T-cell (primary cell): ENCODE data around the gene EMP1. TPM values are rescaled to one million over a fixed set of nuclear protein-coding genes. Genes with fewer than 3 reads are reported as not detected.
A peak's percentile ranks its signal among the peaks of the same experiment; 100 is the strongest.

Experiments used
- ATAC-seq, 4 experiments: fragments of 200-7000 bp in 3 of 4; fragments of 150-1000 bp in 1 of 4; cut with Tn5 transposase; replicated peaks in 1 of 4; 1 replicate in 3 of 4; 2 replicates in 1 of 4; pipeline ENCODE4 v1.10.0; 2021; ENCODE audit warnings: moderate library complexity in 3 of 4, mild to moderate bottlenecking in 2 of 4, moderate number of reproducible peaks in 1 of 4
- CTCF ChIA-PET, 2 donors: fragments of 300-600 bp; sonication (Branson Sonifier 250); formaldehyde crosslinking; loops; one replicate each; lab custom pipeline; 2022; ENCODE audit warnings: antibody characterized with exemption in 2 of 2; lab: Charles Lee
- POLR2A ChIA-PET, 2 donors: fragments of 300-600 bp; sonication (Branson Sonifier 250); formaldehyde crosslinking; loops; one replicate each; lab custom pipeline; 2022; ENCODE audit warnings: antibody characterized with exemption in 2 of 2; lab: Charles Lee
- DNase-seq, 35 experiments: peaks; one replicate each; pipeline versions ENCODE4 v3.0.0 to v3.0.0-alpha.2; 2013 to 2023
- H3K27ac ChIP-seq: one replicate; pipeline ENCODE4 v1.5.1; 2013; ENCODE audit warnings: low read length
- H3K27me3 ChIP-seq, 2 experiments: replicated peaks in 1 of 2; 1 replicate in 1 of 2; 2 replicates in 1 of 2; pipeline versions ENCODE4 v1.6.1 to v1.7.0; 2013; ENCODE audit warnings: low read length in 1 of 2, mixed read lengths in 1 of 2; ENCODE audit not compliant: control insufficient read depth in 2 of 2, insufficient read depth in 2 of 2; ENCODE audit errors: extremely low read depth in 1 of 2
- H3K36me3 ChIP-seq, 2 donors: 1 replicate in 1 of 2; 2 replicates in 1 of 2; pipeline versions ENCODE4 v1.6.1 to v1.7.0; 2013; ENCODE audit warnings: low read length in 1 of 2; ENCODE audit not compliant: control insufficient read depth in 2 of 2, insufficient read depth in 1 of 2; ENCODE audit errors: extremely low read depth in 1 of 2
- H3K4me1 ChIP-seq, 2 experiments: 1 replicate in 1 of 2; 2 replicates in 1 of 2; pipeline versions ENCODE4 v1.6.1 to v1.7.0; 2013; ENCODE audit warnings: low read length in 2 of 2, mixed read lengths in 1 of 2; ENCODE audit not compliant: insufficient read depth in 2 of 2, control insufficient read depth in 1 of 2; ENCODE audit errors: extremely low read depth in 1 of 2
- H3K4me3 ChIP-seq, 2 donors: 1 replicate in 1 of 2; 2 replicates in 1 of 2; pipeline versions ENCODE4 v1.5.1 to v1.7.0; 2013; ENCODE audit warnings: mild to moderate bottlenecking in 2 of 2, low read length in 1 of 2, moderate library complexity in 1 of 2; ENCODE audit not compliant: control insufficient read depth in 1 of 2; ENCODE audit errors: extremely low read depth in 1 of 2
- H3K9me3 ChIP-seq: 2 replicates; pipeline ENCODE4 v1.7.0; 2013
- H3K27ac Mint-ChIP-seq, 2 donors: one replicate each; pipeline ENCODE4 v1.8.0; 2020 to 2021; ENCODE audit warnings: mild to moderate bottlenecking in 2 of 2, mixed read lengths in 2 of 2
- H3K27me3 Mint-ChIP-seq, 2 donors: one replicate each; pipeline ENCODE4 v1.8.0; 2021 to 2022; ENCODE audit warnings: mixed read lengths in 2 of 2
- H3K36me3 Mint-ChIP-seq: one replicate; pipeline ENCODE4 v1.8.0; 2021; ENCODE audit warnings: mixed read lengths
- H3K4me1 Mint-ChIP-seq, 3 donors: one replicate each; pipeline ENCODE4 v1.8.0; 2020 to 2022; ENCODE audit warnings: mixed read lengths in 3 of 3, mild to moderate bottlenecking in 1 of 3
- H3K4me3 Mint-ChIP-seq, 3 donors: one replicate each; pipeline ENCODE4 v1.8.0; 2020 to 2022; ENCODE audit warnings: mild to moderate bottlenecking in 3 of 3, mixed read lengths in 3 of 3, moderate library complexity in 3 of 3
- H3K9me3 Mint-ChIP-seq, 3 donors: one replicate each; pipeline ENCODE4 v1.8.0; 2020 to 2022; ENCODE audit warnings: mixed read lengths in 3 of 3
- WGBS: methylation state at CpG from one replicate; pipeline ENCODE4 v1.1.5; 2013; ENCODE audit warnings: missing lambda C conversion rate; ENCODE audit not compliant: insufficient coverage; 5-methylcytosine and 5-hydroxymethylcytosine counted together
- total RNA-seq, 35 experiments: library from RNA in 6 of 35; stranded (reverse) in 6 of 35; fragments of 120-200 nt in 1 of 35; gene quantifications; one replicate each; pipeline versions ENCODE4 v1.2.1 to v1.2.4 and lab custom pipeline; 2013 to 2026

Gene EMP1
- total RNA-seq, 5 donors from 2014 or later (not counting 1 experiment from before 2014, with no cell fraction given), result 1.4 to 5.4 (median 2.8) TPM

DNA sequence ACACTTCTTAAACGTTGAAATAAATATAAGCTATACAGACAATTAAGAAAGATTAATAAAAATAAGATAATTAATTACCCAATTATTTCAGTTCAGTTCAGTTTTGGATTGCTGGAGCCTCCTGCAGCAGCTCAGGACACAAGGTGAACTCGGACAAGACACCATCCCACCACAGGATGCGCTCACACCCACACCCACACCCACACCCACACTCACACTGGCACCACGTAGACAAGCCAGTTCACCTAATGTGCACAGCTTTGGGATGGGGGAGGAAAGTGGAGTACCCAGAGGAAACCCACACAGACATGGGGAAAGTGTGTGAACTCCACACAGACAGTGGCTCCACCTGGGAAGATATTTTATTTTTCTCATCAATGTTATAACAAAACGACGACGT lies 32.1 kb downstream of the EMP1 start:
- ChIA-PET CTCF (no interaction called here), POLR2A (interaction anchor here in 1 of 2 donors (0.6 kb wide), 1 partner anchor 295 kb away, joined by 3 read pairs; no protein-coding TSS in a partner anchor)
- ATAC-seq (no peak), DNase-seq (no peak)
- H3K4me1 ChIP-seq, result no peaks in the 10 kb centered on the region
- H3K4me3 Mint-ChIP-seq, result no peak overlapping the region
- H3K27me3 Mint-ChIP-seq, result peaks cover 26 to 29% of the 10 kb centered on the region in 2 donors
- no peaks in the 10 kb centered on the region for H3K36me3 Mint-ChIP-seq
- H3K36me3 ChIP-seq, result no peaks in the 10 kb centered on the region
- H3K27me3 ChIP-seq, result peaks cover 0 to 2% of the 10 kb centered on the region in 2 experiments
- H3K4me3 ChIP-seq, result no peak overlapping the region
- no peaks in the 10 kb centered on the region for H3K9me3 ChIP-seq
- WGBS, result no CpG with 5 or more reads among the region's 7 CpGs
- H3K4me1 Mint-ChIP-seq, result no peaks in the 10 kb centered on the region
- peaks cover 0 to 4% (median 0%) of the 10 kb centered on the region in 3 donors for H3K9me3 Mint-ChIP-seq
- no peak overlapping the region for H3K27ac ChIP-seq
- H3K27ac Mint-ChIP-seq, result no peak overlapping the region

DNA sequence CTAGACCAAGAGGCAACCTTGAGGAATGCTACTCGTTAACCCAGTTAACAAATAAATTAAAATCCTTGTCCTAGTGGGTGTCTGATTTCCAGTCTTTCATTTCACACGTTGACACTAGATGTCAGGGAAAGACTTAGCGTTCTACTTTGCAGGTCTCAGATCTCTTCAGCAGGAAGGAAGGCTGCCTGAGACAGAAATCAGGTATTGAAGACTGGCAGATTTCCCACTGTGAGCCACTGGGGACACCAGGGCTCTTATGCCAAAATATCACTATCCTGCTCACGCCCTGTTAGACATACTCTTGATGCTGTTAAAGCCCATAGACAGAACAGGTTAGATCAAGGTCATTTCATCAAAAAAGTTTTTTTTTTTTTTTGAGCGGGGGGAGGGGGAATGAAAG lies 33.0 kb downstream of the EMP1 start:
- CTCF ChIA-PET, result no interaction called here
- no peak for DNase-seq
- Histone ChIP-seq H3K27me3 (peaks cover 0 to 2% of the 10 kb centered on the region in 2 experiments), H3K27ac (no peak overlapping the region), H3K36me3 (no peaks in the 10 kb centered on the region), H3K9me3 (no peaks in the 10 kb centered on the region), H3K4me1 (no peaks in the 10 kb centered on the region), H3K4me3 (no peak overlapping the region)
- WGBS, result 70% methylated on average over 2 of the region's 5 CpGs
- Mint-ChIP-seq H3K27me3 (peaks cover 21 to 26% of the 10 kb centered on the region in 2 donors), H3K9me3 (peaks cover 0 to 4% (median 0%) of the 10 kb centered on the region in 3 donors), H3K4me3 (no peak overlapping the region), H3K27ac (no peak overlapping the region), H3K36me3 (no peaks in the 10 kb centered on the region), H3K4me1 (no peaks in the 10 kb centered on the region)
- POLR2A ChIA-PET, result no interaction called here
- ATAC-seq, result no peak

DNA sequence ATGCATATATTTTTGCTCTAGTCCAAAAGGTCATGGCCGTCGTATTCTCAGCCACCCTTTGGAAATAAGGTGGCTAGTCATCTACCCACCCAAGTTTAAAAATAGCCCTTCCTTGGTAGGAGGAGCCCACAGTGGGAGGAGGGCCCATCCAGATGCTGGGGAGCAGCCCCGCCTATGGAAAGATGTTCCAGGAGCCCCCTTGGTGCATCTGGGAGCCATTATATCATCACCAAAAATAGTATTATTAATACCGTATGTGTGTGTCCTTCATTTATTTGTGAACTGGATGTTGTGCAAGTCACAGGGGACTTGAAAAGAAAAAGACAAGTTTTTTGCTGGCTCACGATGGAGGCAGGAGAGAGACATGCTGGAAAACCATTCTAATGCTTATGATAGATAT lies 34.0 kb downstream of the EMP1 start:
- no peak overlapping the region for H3K27ac Mint-ChIP-seq
- no peak for ATAC-seq
- CTCF ChIA-PET, result no interaction called here

DNA sequence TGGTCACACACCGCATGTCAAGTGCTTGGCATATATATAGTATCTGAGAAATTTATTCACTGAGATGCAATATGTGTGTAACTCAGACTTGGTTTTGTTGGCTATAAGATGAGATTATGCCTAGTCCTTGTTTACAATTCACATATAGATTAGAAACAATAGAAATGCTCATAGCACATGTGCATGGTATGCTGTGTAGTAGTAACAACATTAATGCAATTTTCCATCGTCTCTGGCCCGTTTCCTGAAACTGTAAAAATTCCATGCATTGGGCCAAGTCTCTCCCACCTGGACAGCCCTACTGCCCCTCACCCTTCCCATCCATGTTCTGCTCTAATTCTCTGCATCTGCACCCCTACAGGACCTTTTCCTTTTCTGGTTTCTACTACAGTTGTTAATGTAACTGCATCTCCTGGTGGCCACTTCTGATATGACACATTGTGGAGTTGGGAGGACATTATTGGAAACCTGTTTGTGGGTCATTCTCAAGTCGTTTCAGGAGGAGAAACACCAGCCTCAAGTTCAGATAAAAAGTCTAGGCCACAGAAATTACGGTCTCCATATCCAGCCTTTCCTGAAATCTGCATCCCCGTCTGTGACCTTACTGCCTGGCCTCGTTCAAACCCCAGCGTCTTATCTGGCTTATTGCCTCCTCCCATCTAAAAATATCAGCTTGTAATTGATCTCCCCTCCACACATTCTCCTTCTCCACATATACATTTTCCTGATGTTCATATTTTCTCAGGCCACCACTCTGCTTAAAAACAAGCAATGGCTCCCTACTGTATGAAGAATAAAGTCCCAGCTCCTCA lies 37.5 kb downstream of the EMP1 start:
- DNase-seq (peak in 20 of 35 experiments; percentile 6 to 59 (median 17)), ATAC-seq (peak in 3 of 4 experiments; percentile 30 to 45 (median 40))
- 73% methylated on average over 5 of the region's 8 CpGs for WGBS
- H3K36me3 ChIP-seq, result no peaks in the 10 kb centered on the region
- H3K27ac Mint-ChIP-seq, result no peak overlapping the region
- H3K4me3 Mint-ChIP-seq, result no peak overlapping the region
- no peaks in the 10 kb centered on the region for H3K9me3 ChIP-seq
- peaks cover 12 to 17% of the 10 kb centered on the region in 2 donors for H3K27me3 Mint-ChIP-seq
- H3K4me1 Mint-ChIP-seq, result no peaks in the 10 kb centered on the region
- no peak overlapping the region for H3K27ac ChIP-seq
- H3K27me3 ChIP-seq, result peaks cover 0 to 2% of the 10 kb centered on the region in 2 experiments
- no peak overlapping the region for H3K4me3 ChIP-seq
- ChIA-PET CTCF (interaction anchor here (0.6 to 1.6 kb wide), 3 partner anchors 13 to 317 kb away, joined by 3 to 5 read pairs (median 4); no protein-coding TSS in a partner anchor), POLR2A (no interaction called here)
- peaks cover 0 to 4% (median 0%) of the 10 kb centered on the region in 3 donors for H3K9me3 Mint-ChIP-seq
- no peaks in the 10 kb centered on the region for H3K4me1 ChIP-seq
- H3K36me3 Mint-ChIP-seq, result no peaks in the 10 kb centered on the region

More for the DNA sequence above, 34.0 kb downstream of the EMP1 start:
- Histone ChIP-seq H3K27me3 (peaks cover 0 to 2% of the 10 kb centered on the region in 2 experiments), H3K4me1 (no peaks in the 10 kb centered on the region), H3K36me3 (no peaks in the 10 kb centered on the region), H3K27ac (no peak overlapping the region), H3K4me3 (no peak overlapping the region), H3K9me3 (no peaks in the 10 kb centered on the region)
- Mint-ChIP-seq H3K9me3 (peaks cover 0 to 4% (median 0%) of the 10 kb centered on the region in 3 donors), H3K4me1 (no peaks in the 10 kb centered on the region), H3K27me3 (peaks cover 24% of the 10 kb centered on the region in 2 donors), H3K36me3 (no peaks in the 10 kb centered on the region), H3K4me3 (no peak overlapping the region)
- WGBS, result no CpG with 5 or more reads among the region's 5 CpGs
- DNase-seq, result no peak
- POLR2A ChIA-PET, result interaction anchor here in 1 of 2 donors (0.5 to 0.7 kb wide), 2 partner anchors 158 to 223 kb away, joined by 4 to 15 read pairs; no protein-coding TSS in a partner anchor

DNA sequence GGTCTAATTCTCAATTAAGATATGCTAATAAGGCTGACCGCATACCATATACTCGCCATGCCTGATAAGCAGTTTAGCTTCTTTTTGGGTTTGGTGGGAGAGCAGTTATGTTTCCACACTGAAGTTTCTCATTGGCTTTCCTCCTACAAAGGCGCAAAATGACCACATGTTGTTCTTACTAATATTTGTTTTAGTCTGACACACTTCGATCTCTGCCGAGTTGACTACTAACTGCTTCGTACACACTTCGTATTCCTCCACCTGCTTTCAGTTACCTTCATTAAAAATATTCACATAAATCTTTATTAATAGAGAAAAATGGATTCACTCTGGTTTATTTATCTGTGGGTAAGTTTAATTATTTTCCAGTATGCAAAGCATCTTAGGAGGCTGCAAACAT lies 41.7 kb downstream of the EMP1 start:
- ChIA-PET CTCF (no interaction called here), POLR2A (interaction anchor here in 1 of 2 donors (0.5 to 0.6 kb wide), 2 partner anchors 74 to 1543 kb away, joined by 3 to 6 read pairs; no protein-coding TSS in a partner anchor)
- no peak overlapping the region for H3K4me3 Mint-ChIP-seq

DNA sequence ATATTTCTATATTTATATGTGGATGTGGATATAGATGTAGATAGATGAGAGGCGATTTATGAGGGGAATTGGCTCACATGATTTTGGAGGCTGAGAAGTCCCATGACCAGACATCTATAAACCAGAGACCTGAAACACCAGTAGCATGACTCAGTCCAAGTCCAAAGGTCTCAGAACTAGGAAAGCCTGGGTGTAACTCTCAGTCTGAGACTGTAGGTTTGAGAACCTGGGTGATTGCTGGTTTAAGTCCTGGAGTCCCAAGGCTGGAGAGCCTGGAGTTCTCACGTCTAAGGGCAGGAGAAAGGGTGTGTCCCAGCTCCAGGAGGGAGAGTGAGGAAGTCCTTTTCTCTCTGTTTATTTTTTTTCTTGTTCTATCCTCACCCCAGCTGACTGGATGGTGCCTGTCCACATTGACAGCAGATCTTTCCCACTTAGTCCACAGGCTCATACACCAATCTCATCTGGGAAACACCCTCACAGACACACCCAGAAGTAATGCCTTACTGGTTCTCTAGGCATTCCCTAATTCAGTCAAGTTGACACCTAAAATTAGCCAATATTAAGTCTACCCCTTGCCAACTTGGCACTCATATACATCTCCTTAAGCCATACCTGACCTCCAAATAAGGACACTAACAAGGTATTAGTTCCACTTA lies 45.4 kb downstream of the EMP1 start:
- ATAC-seq (no peak), DNase-seq (no peak)
- Mint-ChIP-seq H3K36me3 (no peaks in the 10 kb centered on the region), H3K4me3 (no peak overlapping the region), H3K27ac (no peak overlapping the region), H3K9me3 (no peaks in the 10 kb centered on the region), H3K4me1 (no peaks in the 10 kb centered on the region), H3K27me3 (peaks cover 14 to 16% of the 10 kb centered on the region in 2 donors)
- Histone ChIP-seq H3K4me3 (no peak overlapping the region), H3K27ac (no peak overlapping the region), H3K36me3 (no peaks in the 10 kb centered on the region), H3K9me3 (no peaks in the 10 kb centered on the region), H3K27me3 (peaks cover 0 to 2% of the 10 kb centered on the region in 2 experiments), H3K4me1 (no peaks in the 10 kb centered on the region)
- POLR2A ChIA-PET, result no interaction called here
- CTCF ChIA-PET, result no interaction called here
- WGBS, result no CpG with 5 or more reads among the region's 2 CpGs

More for the DNA sequence above, 41.7 kb downstream of the EMP1 start:
- Mint-ChIP-seq H3K27me3 (peaks cover 11 to 17% of the 10 kb centered on the region in 2 donors), H3K4me1 (no peaks in the 10 kb centered on the region), H3K9me3 (no peaks in the 10 kb centered on the region), H3K36me3 (no peaks in the 10 kb centered on the region), H3K27ac (no peak overlapping the region)
- ATAC-seq (no peak), DNase-seq (no peak)
- H3K9me3 ChIP-seq, result no peaks in the 10 kb centered on the region
- WGBS, result 100% methylated on average over 1 of the region's 7 CpGs
- no peaks in the 10 kb centered on the region for H3K4me1 ChIP-seq
- peaks cover 0 to 2% of the 10 kb centered on the region in 2 experiments for H3K27me3 ChIP-seq
- no peak overlapping the region for H3K27ac ChIP-seq
- no peaks in the 10 kb centered on the region for H3K36me3 ChIP-seq
- H3K4me3 ChIP-seq, result no peak overlapping the region
